SK-N-MC (cell line): Measurements from ENCODE around the gene MIA3.

Experiments
- DNase-seq: peaks from one replicate; pipeline ENCODE4 v3.0.0-alpha.2; 2011; ENCODE audit warnings: low read depth, low spot score
- H3K27ac ChIP-seq: fragments of 200-600 bp; sonication (generic); 2 replicates; pipeline ENCODE4 v1.5.1; 2016; ENCODE audit warnings: mixed run types
- H3K36me3 ChIP-seq: fragments of 200-600 bp; sonication (generic); 2 replicates; pipeline ENCODE4 v1.6.1; 2017; ENCODE audit warnings: antibody characterized with exemption, low read length, mixed read lengths; ENCODE audit not compliant: insufficient read depth
- H3K4me3 ChIP-seq: fragments of 200-600 bp; sonication (generic); 2 replicates; pipeline ENCODE4 v1.5.1; 2016
- H3K9ac ChIP-seq: fragments of 200-600 bp; sonication (generic); 2 replicates; pipeline ENCODE4 v1.8.0; 2017; ENCODE audit warnings: mixed run types, mixed read lengths; ENCODE audit not compliant: insufficient read length
- H3K9me3 ChIP-seq: fragments of 200-600 bp; sonication (generic); 2 replicates; pipeline ENCODE4 v1.6.1; 2017; ENCODE audit warnings: low read depth, mild to moderate bottlenecking, antibody characterized with exemption, low read length, moderate library complexity, mixed read lengths
- EZH2 ChIP-seq: fragments of 200-600 bp; sonication (generic); IDR thresholded peaks from one replicate; pipeline ENCODE4 v1.6.1; 2017; ENCODE audit warnings: antibody characterized with exemption
- FOXP2 ChIP-seq: optimal IDR thresholded peaks from 2 replicates; pipeline ENCODE3; 2011; ENCODE audit warnings: mild to moderate bottlenecking, moderate library complexity; ENCODE audit not compliant: insufficient read depth; ENCODE audit errors: extremely low read length, control extremely low read depth
- POLR2AphosphoS5 ChIP-seq: IDR thresholded peaks from 2 replicates; pipeline ENCODE4 v1.6.1; 2012; ENCODE audit warnings: mild to moderate bottlenecking, low read depth, low read length, borderline replicate concordance

MIA3 gene

DNA sequence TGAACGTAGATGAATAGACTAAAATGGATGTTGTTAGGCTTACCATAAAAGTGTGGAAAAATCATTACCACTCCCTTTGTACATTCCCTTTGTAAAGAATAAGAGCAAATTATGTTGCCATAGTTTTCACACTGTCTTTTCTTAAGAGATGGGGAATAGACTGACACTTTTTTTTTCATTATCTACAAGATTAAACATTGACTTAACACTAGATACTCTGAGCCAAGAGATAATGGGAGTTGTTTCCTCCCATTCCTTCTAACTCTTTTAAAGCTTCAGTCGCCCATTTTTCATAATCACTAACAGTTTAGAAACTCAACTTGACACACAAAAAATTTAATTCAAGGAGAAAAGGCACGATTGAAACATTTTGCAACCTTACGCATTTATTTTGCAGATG lies 84.3 kb downstream of the MIA3 start:
- Histone ChIP-seq H3K9ac (no peak overlapping the region), H3K4me3 (no peak overlapping the region), H3K36me3 (peaks cover 12% of the 10 kb centered on the region), H3K27ac (no peak overlapping the region), H3K9me3 (0 out of 2 replicates have a peak, but pooled peaks cover 5% of the 10 kb centered on the region)
- TF ChIP-seq POLR2AphosphoS5 (no peak), FOXP2 (no peak), EZH2 (no peak)
- no peak for DNase-seq

DNA sequence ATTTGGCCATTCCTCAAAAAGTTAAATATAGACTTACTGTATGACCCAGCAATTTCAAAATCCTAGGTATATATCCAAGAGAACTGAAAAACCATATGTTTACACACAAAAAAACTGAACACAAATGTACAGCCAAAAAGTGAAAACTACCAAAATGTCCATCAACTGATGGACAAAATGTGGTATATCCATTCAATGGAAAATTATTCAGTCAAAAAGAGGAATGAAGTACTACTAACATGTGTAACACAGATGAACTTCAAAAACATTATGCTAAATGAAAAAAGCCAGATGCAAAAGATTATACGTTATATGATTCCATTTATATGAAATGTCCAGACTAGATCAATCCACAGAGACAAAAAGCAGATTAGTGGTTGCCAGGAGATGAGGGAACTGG lies 86.4 kb downstream of the MIA3 start:
- TF ChIP-seq EZH2, result no peak
- no peak for TF ChIP-seq FOXP2
- TF ChIP-seq POLR2AphosphoS5, result no peak
- no peak for DNase-seq
- Histone ChIP-seq H3K36me3 (peaks cover 12% of the 10 kb centered on the region), H3K9ac (no peak overlapping the region), H3K9me3 (0 out of 2 replicates have a peak, but pooled peaks cover 5% of the 10 kb centered on the region), H3K27ac (no peak overlapping the region), H3K4me3 (no peak overlapping the region)

DNA sequence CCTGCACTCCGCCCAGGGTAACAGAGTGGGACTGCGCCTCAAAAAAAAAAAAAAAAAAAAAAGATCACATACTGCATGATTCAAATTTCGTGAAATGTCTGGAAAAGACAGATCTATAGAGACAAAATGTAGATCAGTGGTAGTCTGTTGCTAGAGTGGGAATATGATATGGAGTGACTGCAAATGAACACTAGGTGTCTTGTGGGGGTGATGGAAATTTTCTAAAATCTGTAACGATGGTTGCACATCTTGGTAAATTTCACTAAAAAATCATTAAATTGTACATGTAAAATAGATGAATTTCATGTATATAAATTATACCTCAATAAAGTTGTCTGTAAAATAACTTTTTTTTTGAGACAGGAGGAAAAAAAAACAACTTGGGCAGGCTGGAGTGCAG lies 88.9 kb downstream of the MIA3 start:
- H3K4me3 ChIP-seq, result no peak overlapping the region
- TF ChIP-seq POLR2AphosphoS5 (no peak), FOXP2 (no peak), EZH2 (no peak)
- no peak for DNase-seq
- 0 out of 2 replicates have a peak, but pooled peaks cover 5% of the 10 kb centered on the region for H3K9me3 ChIP-seq
- peaks cover 8% of the 10 kb centered on the region for H3K36me3 ChIP-seq
- no peak overlapping the region for H3K9ac ChIP-seq
- H3K27ac ChIP-seq, result no peak overlapping the region

DNA sequence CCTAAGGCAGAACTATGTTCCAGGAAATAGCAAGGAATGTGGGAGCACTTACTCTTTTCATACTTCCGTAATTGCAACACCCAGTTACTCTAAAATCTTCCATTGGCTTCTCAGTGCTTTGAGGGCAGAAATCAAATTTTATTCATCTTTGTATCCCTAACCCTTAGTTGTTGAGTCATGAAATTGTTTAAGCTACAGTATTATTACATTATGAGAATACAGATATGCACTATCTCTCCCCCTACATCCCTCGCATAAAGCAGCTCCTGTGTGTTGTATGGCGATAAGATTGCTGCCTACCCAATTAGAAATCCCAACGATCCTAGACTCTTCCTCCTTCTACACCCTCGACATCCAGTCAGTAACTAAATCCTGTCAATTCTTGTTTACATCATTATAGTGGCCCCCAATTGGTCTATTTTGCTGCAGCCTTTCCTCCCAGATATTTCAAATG lies 91.8 kb downstream of the MIA3 start:
- Histone ChIP-seq H3K27ac (no peak overlapping the region), H3K9me3 (0 out of 2 replicates have a peak, but pooled peaks cover 5% of the 10 kb centered on the region), H3K9ac (no peak overlapping the region), H3K36me3 (no peaks in the 10 kb centered on the region), H3K4me3 (no peak overlapping the region)
- DNase-seq, result no peak
- TF ChIP-seq EZH2 (no peak), FOXP2 (no peak), POLR2AphosphoS5 (no peak)

DNA sequence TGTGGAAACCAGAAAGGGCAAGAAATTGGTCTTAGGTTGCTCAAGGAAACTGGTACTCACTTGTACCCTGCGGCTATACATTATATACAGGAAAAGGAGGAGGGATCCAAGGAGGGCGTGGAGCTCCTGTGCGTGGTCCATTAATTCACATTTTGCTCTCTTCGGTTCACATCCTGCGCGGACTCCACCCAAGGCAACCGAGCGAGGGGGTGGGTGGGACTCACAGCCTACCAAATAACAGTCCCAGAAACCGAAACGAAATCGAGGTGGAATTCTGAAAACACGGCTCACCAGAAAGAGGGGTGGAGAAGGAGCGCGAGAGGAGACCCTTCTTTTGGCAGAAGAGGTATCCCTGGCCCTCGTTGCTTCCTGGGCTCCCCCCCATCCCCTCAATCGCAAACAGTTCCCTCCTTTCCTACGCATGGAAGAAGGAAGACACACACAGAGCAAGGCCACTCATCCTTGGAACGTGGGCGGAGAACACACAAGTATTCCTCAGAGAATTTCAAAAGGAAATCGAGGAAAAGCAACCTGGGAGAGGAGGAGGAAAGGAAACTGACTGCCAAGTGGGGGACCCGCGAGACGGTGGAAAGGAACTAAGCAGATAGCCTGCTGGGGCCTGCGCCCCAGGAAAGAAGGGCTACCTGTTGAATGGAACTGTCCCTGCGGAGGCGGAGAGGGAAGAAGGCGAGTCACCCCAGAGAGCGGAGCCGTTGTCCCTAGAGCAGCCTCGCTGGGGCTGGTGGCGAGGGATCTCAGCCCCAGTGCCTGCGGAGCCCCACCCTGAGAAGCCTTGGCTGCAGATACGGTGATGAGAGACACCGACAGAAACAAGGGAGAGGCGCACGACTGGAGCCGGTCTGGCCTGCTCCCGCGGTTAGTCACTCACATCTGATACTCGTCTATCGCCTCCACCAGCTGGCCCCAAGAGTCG lies 93.7 kb downstream of the MIA3 start:
- TF ChIP-seq POLR2AphosphoS5 (peak; percentile 46; the same call in 1 of the 2 replicates), EZH2 (no peak)
- Histone ChIP-seq H3K36me3 (no peaks in the 10 kb centered on the region; the same call in 1 of the 2 replicates), H3K9me3 (no peaks in the 10 kb centered on the region), H3K27ac (peak overlapping the region; percentile 55; the same call in 1 of the 2 replicates), H3K9ac (peak overlapping the region; percentile 61), H3K4me3 (peak overlapping the region; percentile 99)
- peak; percentile 61 for DNase-seq

DNA sequence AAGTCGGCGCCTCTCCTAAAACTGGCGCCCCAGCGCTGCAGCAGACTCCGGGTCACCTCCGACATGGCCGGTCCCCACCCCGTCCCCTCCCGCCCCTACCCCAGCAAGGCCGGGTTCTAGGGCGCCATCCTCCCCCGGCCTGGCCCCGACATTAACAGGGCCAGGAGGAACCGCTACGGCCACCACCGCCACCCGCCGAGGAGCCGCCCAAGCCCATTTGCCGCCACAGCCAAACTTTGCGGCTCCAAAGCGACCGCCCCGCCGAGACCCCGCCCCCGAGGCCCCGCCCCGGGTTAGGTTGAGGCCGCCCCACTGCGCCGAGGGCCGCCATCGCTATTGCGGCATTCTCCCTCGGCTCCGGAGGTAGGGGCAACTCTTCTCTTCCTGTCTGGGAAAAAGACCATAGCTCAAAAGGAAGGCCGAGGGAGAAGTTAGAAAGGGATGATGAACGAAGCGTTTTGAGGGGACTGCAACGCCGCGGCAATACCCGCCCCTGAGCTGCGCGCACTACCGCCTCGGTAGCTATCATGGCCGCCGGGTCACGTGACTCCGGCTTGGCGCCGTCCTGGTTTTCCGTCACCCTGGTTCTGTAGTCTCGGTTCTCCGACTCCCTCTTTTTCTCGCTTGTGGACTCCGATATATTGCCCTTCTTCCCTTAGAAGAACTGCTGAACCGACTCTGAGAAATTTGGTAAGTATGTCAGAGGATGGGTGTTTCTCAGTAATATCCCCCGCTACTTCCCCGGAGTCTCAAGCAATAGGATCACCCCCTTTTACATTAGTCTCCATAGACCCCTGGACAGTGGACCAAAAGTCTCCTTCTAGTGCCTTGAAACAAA lies 94.6 kb downstream of the MIA3 start, which contains the start of the genes AIDA and BROX:
AIDA (minus strand) TSS at position 239 of the 838 bp plus-strand sequence; CDS start at position 65, 174 bp downstream.
BROX (plus strand) TSS at position 312 of the 838 bp plus-strand sequence. CDS start 3,136 bp downstream, outside the sequence.
- peak; percentile 50 for DNase-seq
- TF ChIP-seq POLR2AphosphoS5 (peak; percentile 37), FOXP2 (no peak)
- H3K4me3 ChIP-seq, result peak within 1 kb of the TSS; percentile 99
- H3K27ac ChIP-seq, result peak within 1 kb of the TSS; percentile 98
- H3K36me3 ChIP-seq, result no peaks in the 10 kb centered on the region; the same call in 1 of the 2 replicates
- H3K9me3 ChIP-seq, result no peaks in the 10 kb centered on the region
- peak within 1 kb of the TSS; percentile 97 for H3K9ac ChIP-seq

DNA sequence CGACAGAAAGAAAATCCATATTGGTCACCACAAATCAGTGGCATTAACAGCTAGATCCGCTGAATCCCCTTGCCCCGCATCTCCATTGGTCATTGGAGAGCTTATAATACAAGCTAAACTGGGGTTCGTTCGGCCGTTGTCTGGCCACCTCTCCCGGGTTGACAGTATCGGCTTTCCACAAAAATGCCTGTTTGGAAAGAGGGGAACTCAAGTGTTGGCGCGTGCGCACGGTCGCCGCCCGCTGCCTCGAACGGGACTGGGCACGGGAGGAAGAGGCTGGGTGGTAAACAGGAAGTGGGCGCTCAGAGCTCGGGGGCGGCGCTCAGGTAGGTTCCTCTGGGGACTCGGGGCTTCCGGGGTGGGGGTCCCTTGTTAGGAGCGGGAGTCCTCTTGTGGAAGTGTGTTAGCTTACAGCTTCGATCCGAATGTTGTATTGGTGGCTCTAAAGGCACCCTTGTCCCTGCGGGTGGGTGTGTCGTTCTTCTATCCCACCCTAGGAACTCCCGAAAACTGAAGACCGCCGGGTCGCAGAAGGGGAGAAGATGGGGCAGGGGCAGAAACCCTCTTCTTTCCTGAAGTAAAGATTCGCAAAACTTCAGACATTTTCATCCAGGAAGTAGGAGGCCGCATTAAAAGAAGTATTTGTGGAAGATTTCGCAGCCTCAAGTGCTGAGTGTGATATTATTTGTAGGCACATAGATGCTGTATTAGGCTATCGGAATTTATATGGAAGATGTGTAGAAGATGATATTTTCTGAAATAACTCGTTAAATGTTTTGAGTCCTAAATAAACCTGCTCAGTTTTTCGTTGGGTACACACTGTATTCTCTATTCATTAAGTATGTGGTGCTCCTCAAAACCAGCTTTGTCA lies 95.4 kb downstream of the MIA3 start:
- H3K9ac ChIP-seq, result peak overlapping the region; percentile 97
- H3K27ac ChIP-seq, result peak overlapping the region; percentile 98
- H3K4me3 ChIP-seq, result peak overlapping the region; percentile 99
- H3K36me3 ChIP-seq, result peaks cover 2% of the 10 kb centered on the region; the same call in 1 of the 2 replicates
- TF ChIP-seq EZH2 (no peak), FOXP2 (peak; percentile 100), POLR2AphosphoS5 (peak; percentile 82)
- DNase-seq, result peak; percentile 81
- no peaks in the 10 kb centered on the region for H3K9me3 ChIP-seq

DNA sequence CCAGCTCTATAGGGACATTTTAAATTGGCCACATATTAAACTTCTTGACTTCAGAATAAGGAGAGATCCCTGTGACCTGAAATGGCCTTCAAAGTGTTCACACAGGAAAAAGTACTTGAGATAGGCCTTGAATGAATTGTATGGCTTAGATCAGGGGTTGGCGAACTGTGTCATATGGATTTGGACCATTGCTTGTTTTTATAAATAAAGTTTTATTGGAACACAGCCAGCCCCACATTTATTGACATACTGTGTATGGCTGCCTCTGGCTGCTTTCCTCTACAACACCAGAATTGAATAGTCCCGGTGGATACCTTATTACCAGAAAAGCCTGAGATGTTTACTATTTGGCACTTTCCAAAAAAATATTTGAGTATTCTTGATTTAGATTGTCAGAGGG lies 98.5 kb downstream of the MIA3 start:
- Histone ChIP-seq H3K4me3 (no peak overlapping the region), H3K36me3 (peaks cover 21% of the 10 kb centered on the region), H3K9me3 (no peaks in the 10 kb centered on the region), H3K9ac (no peak overlapping the region), H3K27ac (no peak overlapping the region)
- DNase-seq, result no peak
- TF ChIP-seq FOXP2 (no peak), EZH2 (no peak), POLR2AphosphoS5 (no peak)
